LNCaP clone FGC (cell line): Measurements from ENCODE around the gene LRP8.

Source experiments
- DNase-seq: peaks from one replicate; pipeline ENCODE4 v3.0.0-alpha.2; 2011; ENCODE audit warnings: low read depth
- H3K4me3 ChIP-seq: 2 replicates; pipeline ENCODE4 v1.5.1; 2011; ENCODE audit warnings: mild to moderate bottlenecking, low read depth, low read length, control low read depth
- CTCF ChIP-seq: IDR thresholded peaks from 2 replicates; pipeline ENCODE4 v1.5.1; 2012; ENCODE audit warnings: mild to moderate bottlenecking; ENCODE audit not compliant: control insufficient read depth, insufficient read depth; ENCODE audit errors: extremely low read depth

Gene LRP8

GRCh38 chr1:53328009-53328461 lies at the start of gene LRP8:
TSS of gene LRP8 (minus strand) at chr1:53328070. CDS start at chr1:53327912, 158 bp downstream.
- H3K4me3 ChIP-seq, result peak within 1 kb of the TSS; percentile 81
- DNase-seq, result peak; percentile 11
- no peak for TF ChIP-seq CTCF

- H3K4me3 ChIP-seq, result no peak overlapping the region
- TF ChIP-seq CTCF, result no peak
- DNase-seq, result no peak
Observed at GRCh38 chr1:53377438-53377841, 49.6 kb upstream of the LRP8 start.

GRCh38 chr1:53376742-53377437 lies 49.0 kb upstream of the LRP8 start:
- H3K4me3 ChIP-seq, result no peak overlapping the region
- no peak for TF ChIP-seq CTCF
- no peak for DNase-seq

- no peak for DNase-seq
- no peak overlapping the region for H3K4me3 ChIP-seq
- no peak for TF ChIP-seq CTCF
Observed at GRCh38 chr1:53376041-53376461, 48.2 kb upstream of the LRP8 start.

- DNase-seq, result no peak
- no peak overlapping the region for H3K4me3 ChIP-seq
- no peak for TF ChIP-seq CTCF
Observed at GRCh38 chr1:53375440-53375839, 47.6 kb upstream of the LRP8 start.

- no peak for TF ChIP-seq CTCF
- DNase-seq, result no peak
- no peak overlapping the region for H3K4me3 ChIP-seq
Observed at GRCh38 chr1:53373246-53373645, 45.4 kb upstream of the LRP8 start.

- no peak overlapping the region for H3K4me3 ChIP-seq
- DNase-seq, result no peak
- no peak for TF ChIP-seq CTCF
Observed at GRCh38 chr1:53372501-53372951, 44.7 kb upstream of the LRP8 start.
